Measurements from ENCODE around the gene ZNF280B. TPM values are rescaled to one million over a fixed set of nuclear protein-coding genes. Genes with fewer than 3 reads are reported as not detected.
A peak's percentile ranks its signal among the peaks of the same experiment; 100 is the strongest.

Gene ZNF280B
- polyA plus RNA-seq, 3 donors = 0.04 TPM; not detected in 2

DNA sequence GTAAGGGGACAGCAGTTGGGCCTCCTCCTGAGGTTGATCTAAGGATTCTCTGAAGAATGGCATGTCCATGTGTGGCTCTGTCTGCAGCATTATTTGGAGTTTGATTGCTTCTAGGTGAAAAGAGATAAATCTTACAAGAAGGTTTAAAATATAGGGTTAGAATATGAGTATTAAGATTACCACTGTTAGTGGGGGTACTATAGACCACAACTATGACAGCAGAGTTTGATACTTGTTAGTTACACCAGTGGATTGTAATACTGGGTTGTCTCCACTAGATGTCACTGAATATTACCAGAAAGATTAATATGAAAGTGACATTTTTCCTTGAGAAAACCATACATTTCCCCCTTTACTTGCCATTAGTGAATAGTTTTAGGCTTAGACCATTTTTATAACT, 47.9 kb downstream of the ZNF280B start:
- H3K4me2 ChIP-seq (replicated peaks; ENCODE audit: extremely low read depth, low read length, poor library complexity, severe bottlenecking) = no peak overlapping the region
- H3K27ac ChIP-seq (ENCODE audit: low read depth in 1 of 2, low read length in 2 of 2) = no peak overlapping the region
- peak in 1 of 3 donors; percentile 4 for DNase-seq
- peaks cover 3 to 9% of the 10 kb centered on the region in 2 donors for H3K27me3 ChIP-seq (ENCODE audit: control insufficient read depth in 2 of 2, insufficient read depth in 2 of 2, low read length in 2 of 2)
- no peaks in the 10 kb centered on the region for H4K20me1 ChIP-seq (ENCODE audit: insufficient read depth, low read length)
- TF ChIP-seq, protein P1, sequence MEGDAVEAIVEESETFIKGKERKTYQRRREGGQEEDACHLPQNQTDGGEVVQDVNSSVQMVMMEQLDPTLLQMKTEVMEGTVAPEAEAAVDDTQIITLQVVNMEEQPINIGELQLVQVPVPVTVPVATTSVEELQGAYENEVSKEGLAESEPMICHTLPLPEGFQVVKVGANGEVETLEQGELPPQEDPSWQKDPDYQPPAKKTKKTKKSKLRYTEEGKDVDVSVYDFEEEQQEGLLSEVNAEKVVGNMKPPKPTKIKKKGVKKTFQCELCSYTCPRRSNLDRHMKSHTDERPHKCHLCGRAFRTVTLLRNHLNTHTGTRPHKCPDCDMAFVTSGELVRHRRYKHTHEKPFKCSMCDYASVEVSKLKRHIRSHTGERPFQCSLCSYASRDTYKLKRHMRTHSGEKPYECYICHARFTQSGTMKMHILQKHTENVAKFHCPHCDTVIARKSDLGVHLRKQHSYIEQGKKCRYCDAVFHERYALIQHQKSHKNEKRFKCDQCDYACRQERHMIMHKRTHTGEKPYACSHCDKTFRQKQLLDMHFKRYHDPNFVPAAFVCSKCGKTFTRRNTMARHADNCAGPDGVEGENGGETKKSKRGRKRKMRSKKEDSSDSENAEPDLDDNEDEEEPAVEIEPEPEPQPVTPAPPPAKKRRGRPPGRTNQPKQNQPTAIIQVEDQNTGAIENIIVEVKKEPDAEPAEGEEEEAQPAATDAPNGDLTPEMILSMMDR (IDR thresholded peaks at IDR 0.05) = peak; percentile 63
- H3K9ac ChIP-seq (ENCODE audit: insufficient read depth, low read length, poor library complexity, severe bottlenecking) = no peak overlapping the region
- no peaks in the 10 kb centered on the region for H3K79me2 ChIP-seq (ENCODE audit: insufficient read depth, low read length)
- H3K4me3 Mint-ChIP-seq = no peak overlapping the region
- no peak overlapping the region for H2AFZ ChIP-seq (ENCODE audit: insufficient read depth, low read depth, low read length, poor library complexity, severe bottlenecking)
- no peak overlapping the region for H3K4me3 ChIP-seq (replicated peaks in 1 of 3; ENCODE audit: low read depth in 2 of 3, low read length in 3 of 3)
- H3K36me3 ChIP-seq (replicated peaks in 1 of 2; ENCODE audit: control insufficient read depth in 1 of 2, insufficient read depth in 2 of 2, low read length in 2 of 2) = no peaks in the 10 kb centered on the region
- peaks cover 32 to 34% of the 10 kb centered on the region in 2 donors for H3K9me3 ChIP-seq (replicated peaks in 1 of 2; ENCODE audit: control insufficient read depth in 1 of 2, insufficient read depth in 1 of 2, low read length in 2 of 2)
- peaks cover 16 to 45% (median 37%) of the 10 kb centered on the region in 7 donors for H3K9me3 Mint-ChIP-seq
- H3K27me3 Mint-ChIP-seq (ENCODE audit: low read depth in 3 of 3) = peaks cover 3 to 28% (median 13%) of the 10 kb centered on the region in 3 donors
- H3K4me1 ChIP-seq (ENCODE audit: control insufficient read depth in 1 of 2, insufficient read depth in 2 of 2, low read length in 2 of 2) = no peaks in the 10 kb centered on the region
- intact Hi-C loops (cut with micrococcal nuclease) = loop anchor here in 1 of 2 donors (10.0 kb wide), 2 partner anchors 124 to 494 kb away; no protein-coding TSS in a partner anchor
- H3K27ac Mint-ChIP-seq = no peak overlapping the region
- H3K36me3 Mint-ChIP-seq = peaks cover 0 to 2% of the 10 kb centered on the region in 2 donors
- H3K4me1 Mint-ChIP-seq = peaks cover 2% of the 10 kb centered on the region

DNA sequence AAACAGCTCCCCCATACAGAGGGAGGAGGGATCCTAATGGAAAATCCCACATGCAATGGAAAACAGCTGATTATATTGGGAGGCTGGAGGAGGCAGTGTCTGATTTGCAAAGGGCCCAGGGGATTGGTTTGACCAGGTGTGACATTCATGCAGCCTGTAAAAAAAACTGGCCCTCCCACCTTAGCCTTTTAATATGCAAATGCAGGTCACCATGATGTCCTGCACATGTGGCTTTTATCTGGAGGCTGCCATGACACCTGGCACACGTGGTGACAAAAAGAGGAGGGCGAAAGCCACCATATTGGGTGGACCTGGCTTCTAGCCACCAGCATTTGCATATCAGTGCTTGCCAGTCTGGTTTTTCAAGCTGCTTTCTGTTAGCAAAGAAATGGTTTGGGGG, 48.5 kb downstream of the ZNF280B start:
- H3K4me3 Mint-ChIP-seq = no peak overlapping the region
- TF ChIP-seq, protein P1 (IDR thresholded peaks at IDR 0.05) = no peak
- H4K20me1 ChIP-seq (ENCODE audit: insufficient read depth, low read length) = no peaks in the 10 kb centered on the region
- H3K36me3 ChIP-seq (replicated peaks in 1 of 2; ENCODE audit: control insufficient read depth in 1 of 2, insufficient read depth in 2 of 2, low read length in 2 of 2) = no peaks in the 10 kb centered on the region
- peaks cover 2% of the 10 kb centered on the region for H3K4me1 Mint-ChIP-seq
- no peak overlapping the region for H3K9ac ChIP-seq (ENCODE audit: insufficient read depth, low read length, poor library complexity, severe bottlenecking)
- H3K4me3 ChIP-seq (replicated peaks in 1 of 3; ENCODE audit: low read depth in 2 of 3, low read length in 3 of 3) = no peak overlapping the region
- intact Hi-C loops (cut with micrococcal nuclease) = loop anchor here in 1 of 2 donors (10.0 kb wide), 2 partner anchors 125 to 495 kb away; no protein-coding TSS in a partner anchor
- WGBS (ENCODE audit: insufficient coverage) = 100% methylated on average over 1 of the region's 2 CpGs
- H3K79me2 ChIP-seq (ENCODE audit: insufficient read depth, low read length) = no peaks in the 10 kb centered on the region
- no peak overlapping the region for H3K27ac ChIP-seq (ENCODE audit: low read depth in 1 of 2, low read length in 2 of 2)
- H3K4me2 ChIP-seq (replicated peaks; ENCODE audit: extremely low read depth, low read length, poor library complexity, severe bottlenecking) = no peak overlapping the region
- H3K27me3 ChIP-seq (ENCODE audit: control insufficient read depth in 2 of 2, insufficient read depth in 2 of 2, low read length in 2 of 2) = peaks cover 3 to 9% of the 10 kb centered on the region in 2 donors
- H3K36me3 Mint-ChIP-seq = peaks cover 0 to 2% of the 10 kb centered on the region in 2 donors
- peaks cover 32 to 34% of the 10 kb centered on the region in 2 donors for H3K9me3 ChIP-seq (replicated peaks in 1 of 2; ENCODE audit: control insufficient read depth in 1 of 2, insufficient read depth in 1 of 2, low read length in 2 of 2)
- peaks cover 17 to 47% (median 39%) of the 10 kb centered on the region in 7 donors for H3K9me3 Mint-ChIP-seq
- peaks cover 4 to 27% (median 13%) of the 10 kb centered on the region in 3 donors for H3K27me3 Mint-ChIP-seq (ENCODE audit: low read depth in 3 of 3)
- no peaks in the 10 kb centered on the region for H3K4me1 ChIP-seq (ENCODE audit: control insufficient read depth in 1 of 2, insufficient read depth in 2 of 2, low read length in 2 of 2)
- no peak for DNase-seq
- H2AFZ ChIP-seq (ENCODE audit: insufficient read depth, low read depth, low read length, poor library complexity, severe bottlenecking) = no peak overlapping the region
- no peak overlapping the region for H3K27ac Mint-ChIP-seq

Measured in CD14-positive monocyte (primary cell).